Stimulated activated CD4-positive, alpha-beta T cell treated with anti-CD3 and anti-CD28 coated beads, Interleukin-15, amount 100 ng/mL, for 48 hours (primary cell): ENCODE results near the gene FURIN.
"Not testable (repeated sequence)": the region's sequence is repeated elsewhere in the genome, so short reads cannot be mapped to it uniquely, and the experiment has no call there.

Experiments used
- DNase-seq, 2 donors: peaks; one replicate each; pipeline ENCODE4 v3.0.0-alpha.2; 2020; ENCODE audit warnings: low read depth in 2 of 2

FURIN gene

DNA sequence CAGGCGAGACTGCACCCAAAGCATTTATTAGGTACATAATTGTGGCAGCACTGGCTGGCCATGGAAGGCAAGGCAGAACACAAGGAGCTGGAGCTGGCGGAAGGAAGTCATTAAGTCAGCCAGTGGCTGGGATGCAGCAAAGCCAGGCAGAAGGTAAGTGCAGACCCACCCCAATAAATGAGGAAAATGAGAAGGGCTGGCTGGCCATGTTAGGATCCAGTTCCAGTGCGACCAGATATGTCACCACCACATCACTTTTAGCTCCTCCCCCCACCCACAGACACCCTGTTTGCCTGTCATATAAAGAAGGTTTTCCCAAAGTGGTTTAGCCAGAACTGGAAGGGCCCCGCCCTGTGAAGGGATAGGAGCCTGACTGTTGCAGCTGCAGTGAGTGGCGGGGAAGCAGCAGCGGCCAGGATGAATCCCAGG lies at the start of gene FURIN:
TSS of gene FURIN (plus strand) at position 328 of the 429 bp plus-strand sequence. CDS start 7,153 bp downstream, outside the sequence.
- DNase-seq = no peak

DNA sequence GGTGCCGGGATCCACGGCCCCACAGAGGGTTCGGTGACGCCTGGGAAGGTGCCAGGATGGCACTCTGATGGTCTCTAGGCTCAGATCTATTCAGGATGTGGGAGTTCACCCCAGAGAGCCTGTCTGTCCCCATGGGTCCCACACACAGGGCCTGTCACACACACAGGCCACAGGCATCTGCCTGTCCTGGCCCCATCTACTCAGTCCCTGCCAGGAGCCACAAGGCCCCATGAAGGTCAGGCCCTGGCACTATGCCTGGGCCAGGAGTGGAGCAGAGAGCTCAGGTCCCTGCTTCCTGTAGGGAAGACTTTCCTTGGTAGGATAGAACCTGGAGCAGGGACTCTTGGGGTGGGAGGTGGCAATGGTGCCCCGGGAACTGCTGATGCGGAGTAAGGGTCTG lies 49.0 kb upstream of the FURIN start:
- no peak for DNase-seq

DNA sequence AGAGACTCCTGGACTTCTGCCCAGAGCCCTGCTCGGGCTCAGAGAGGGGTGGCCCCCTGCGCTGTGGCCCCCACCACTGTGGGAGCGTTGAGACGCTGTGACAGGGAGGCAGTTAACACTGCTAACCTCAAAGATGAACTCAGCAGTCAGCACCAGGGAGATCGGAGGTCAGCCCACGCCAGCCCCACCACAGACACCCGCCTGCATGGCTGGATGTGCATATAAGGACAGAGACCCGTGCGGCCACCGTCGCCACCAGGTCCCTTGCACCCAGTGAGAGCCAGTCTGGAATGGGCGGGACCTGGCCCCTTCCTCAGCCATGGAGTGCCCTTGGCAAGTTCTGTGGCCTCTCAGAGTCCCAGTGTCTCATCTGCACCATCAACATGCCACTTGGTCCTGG lies 48.5 kb upstream of the FURIN start:
- no peak for DNase-seq

DNA sequence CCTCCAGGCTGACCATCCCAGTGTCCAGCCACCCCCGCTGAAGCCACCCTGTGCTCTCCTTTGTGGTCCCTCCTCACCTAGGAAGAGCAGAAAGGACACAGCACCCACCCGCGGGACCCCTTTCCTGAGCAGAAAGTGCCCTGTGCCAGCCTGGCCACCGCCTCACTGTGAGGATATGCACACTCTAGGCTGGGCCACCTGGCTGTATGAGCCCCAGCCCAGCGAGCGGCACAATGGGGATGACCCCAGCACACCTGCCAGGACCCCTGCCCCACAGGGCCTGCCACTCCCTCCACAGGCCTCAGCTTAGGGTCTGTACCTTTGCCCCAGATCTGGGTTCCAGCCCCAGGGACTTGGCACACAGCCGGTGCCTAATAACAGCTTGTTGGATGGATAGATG lies 47.9 kb upstream of the FURIN start:
- DNase-seq = no peak

DNA sequence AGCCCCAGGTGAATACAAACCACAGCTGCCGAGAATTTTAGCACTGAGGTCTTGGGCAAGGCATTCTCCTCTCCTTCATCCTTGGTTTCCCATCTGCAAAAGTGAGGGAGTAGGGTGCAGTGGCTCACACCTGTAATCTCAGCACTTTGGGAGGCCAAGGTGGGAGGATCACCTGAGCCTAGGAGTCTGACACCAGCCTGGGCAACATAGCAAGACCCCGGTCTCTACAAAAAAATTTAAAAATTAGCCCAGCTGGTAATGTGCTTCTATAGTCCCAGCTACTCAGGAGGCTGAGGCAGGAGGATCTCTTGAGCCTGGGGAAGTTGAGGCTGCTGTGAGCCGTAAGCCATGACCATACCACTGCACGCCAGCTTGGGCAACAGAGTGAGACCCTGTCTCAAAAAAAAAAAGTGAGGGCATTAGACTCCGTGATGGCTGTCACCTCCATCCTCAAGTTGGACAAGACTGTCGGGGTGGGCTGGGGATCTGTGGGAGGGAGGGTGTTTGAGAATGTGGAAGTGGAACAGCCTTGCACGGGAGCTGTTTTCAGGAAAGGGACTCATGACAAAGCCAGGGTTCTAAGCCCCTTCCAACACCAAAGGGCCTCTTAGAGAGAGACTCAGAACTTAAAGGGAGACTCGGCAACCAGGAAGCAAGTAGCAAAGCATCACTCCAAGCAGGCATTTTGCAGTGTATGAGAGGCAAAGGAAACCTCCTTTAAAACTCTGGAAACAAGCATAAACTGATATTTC lies 46.0 kb upstream of the FURIN start:
- DNase-seq = no peak

DNA sequence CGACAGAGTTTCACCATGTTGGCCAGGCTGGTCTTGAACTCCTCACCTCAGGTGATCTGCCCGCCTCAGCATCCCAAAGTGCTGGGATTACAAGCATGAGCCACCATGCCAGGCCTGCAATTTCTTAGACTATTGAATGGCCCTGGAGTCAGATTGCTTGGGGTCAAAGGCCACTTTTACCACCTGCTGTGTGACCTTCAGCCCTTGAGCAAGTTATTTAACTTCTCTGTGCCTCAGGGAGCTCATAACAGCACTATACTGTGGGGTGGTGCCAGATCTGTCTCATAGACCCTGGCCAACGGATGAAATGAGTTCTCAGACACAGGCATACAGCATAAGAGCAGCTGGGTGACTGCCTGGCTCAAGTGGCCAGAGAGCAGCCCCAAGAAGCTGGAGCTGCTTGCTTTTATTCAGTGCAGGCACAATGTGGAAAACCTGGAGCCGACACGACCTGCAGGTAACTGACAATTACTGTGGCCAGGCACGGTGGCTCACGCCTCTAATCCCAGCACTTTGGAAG lies 44.9 kb upstream of the FURIN start:
- DNase-seq = no peak

DNA sequence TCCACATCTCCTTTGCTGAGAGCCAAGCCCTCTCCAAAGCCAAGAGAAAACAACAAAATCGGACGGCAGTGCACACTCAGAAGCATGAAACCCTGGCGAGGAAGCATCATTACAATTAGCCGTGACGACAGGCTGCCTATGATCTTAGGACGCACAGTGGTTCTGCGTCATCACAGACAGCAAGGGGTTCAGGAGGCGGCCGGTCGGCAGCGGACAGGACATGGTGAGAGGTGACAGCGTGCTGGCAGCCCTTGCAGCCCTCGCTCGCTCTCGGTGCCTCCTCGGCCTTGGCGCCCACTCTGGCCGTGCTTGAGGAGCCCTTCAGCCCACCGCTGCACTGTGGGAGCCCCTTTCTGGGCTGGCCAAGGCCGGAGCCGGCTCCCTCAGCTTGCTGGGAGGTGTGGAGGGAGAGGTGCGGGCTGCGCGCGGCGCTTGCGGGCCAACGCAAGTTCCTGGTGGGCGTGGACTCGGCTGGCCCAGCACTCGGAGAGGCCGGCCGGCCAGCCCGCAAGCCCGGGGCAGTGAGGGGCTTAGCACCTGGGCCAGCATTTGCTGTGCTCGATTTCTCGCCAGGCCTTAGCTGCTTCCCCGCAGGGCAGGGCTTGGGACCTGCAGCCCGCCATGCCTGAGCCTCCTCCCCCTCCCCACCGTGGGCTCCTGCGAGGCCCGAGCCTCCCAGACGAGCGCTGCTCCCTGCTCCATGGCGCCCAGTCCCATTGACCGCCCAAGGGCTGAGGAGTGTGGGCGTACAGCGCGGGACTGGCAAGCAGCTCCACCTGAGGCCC lies 43.1 kb upstream of the FURIN start:
- DNase-seq = not testable (repeated sequence)

DNA sequence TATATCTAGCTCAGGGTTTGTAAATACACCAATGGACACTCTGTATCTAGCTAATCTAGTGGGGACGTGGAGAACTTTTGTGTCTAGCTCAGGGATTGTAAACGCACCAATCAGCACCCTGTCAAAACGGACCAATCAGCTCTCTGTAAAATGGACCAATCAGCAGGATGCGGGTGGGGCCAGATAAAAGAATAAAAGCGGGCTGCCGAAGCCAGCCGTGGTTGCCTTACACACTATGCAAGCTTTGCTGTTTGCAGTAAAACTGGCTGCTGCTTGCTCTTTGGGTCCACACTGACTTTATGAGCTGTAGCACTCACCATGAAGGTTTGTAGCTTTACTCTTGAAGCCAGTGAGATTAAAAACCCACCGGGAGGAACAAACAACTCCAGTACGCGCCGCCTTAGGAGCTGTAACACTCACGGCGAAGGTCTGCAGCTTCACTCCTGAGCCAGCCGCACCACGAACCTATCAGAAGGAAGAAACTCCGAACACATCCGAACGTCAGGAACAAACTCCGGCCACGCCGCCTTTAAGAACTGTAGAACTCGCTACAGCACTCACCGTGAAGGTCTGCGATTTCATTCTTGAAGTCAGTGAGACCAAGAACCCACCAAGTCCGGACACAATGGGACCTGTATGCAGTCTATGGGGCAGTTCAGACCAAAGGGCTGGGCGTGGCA lies 42.0 kb upstream of the FURIN start:
- DNase-seq = not testable (repeated sequence)

DNA sequence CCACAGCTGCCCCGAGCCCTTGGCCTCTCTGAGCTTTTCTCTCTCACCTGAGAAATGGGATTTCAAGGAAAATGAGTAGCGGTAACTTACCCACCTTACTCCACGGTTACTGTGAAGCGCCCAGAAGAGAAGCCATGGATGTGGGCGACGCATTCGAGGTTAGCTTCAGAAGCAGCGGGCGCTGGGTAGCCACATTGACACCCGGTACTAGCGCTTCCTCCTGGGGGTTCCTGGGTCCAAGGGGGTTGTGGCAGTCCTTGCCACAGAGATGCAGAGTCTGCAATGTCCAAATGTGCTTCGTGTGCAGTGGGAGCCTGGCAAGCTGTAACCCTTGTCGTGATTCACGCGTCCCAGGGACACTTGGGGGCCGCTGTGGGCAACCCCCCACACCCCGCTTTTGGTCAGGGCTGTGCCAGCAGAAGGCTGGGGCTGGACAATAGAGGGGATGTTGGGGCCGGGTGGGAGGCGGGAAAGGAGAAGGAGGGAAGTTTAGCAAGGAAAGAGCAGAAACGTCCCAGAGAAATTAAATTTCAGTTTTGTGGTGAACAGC lies 41.4 kb upstream of the FURIN start:
- DNase-seq = no peak

DNA sequence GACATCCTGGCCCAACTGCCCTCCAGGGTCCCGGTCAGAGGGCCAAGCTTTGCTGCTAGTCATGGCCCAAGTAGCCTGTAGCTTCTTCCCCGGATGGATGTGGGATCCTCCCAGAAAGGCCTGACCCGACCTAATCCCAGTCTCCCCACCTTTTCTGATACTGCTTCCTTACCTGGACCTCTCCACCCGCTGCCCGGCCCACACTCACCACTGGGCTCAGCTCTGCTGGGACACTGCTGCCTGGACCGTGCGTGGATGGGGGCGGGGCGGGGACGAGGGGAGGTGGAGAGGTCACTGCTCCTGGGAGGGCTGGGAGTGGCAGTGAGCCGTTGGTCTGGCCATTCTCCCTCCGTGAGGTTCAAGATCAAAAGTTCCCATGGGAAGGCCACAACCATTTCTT lies 40.3 kb upstream of the FURIN start:
- DNase-seq = no peak

DNA sequence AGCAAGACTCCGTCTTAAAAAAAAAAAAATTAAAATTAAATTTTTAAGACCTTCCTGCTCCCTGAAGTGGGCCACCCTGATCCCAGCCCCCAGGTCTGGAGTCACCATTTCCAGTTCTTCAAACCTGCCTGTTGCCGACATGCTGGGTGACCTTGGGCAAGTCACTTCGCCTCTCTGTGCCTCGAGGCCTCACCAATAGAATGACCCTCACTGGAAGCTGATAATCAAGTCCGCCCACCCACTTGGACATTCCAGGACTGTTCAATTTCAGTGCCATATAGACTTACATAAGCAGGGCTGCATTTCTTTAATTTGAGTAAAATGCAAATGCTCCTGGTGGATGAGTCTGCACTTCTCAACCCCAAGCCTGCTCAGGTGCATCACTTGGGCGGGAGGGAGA lies 39.3 kb upstream of the FURIN start:
- no peak for DNase-seq

DNA sequence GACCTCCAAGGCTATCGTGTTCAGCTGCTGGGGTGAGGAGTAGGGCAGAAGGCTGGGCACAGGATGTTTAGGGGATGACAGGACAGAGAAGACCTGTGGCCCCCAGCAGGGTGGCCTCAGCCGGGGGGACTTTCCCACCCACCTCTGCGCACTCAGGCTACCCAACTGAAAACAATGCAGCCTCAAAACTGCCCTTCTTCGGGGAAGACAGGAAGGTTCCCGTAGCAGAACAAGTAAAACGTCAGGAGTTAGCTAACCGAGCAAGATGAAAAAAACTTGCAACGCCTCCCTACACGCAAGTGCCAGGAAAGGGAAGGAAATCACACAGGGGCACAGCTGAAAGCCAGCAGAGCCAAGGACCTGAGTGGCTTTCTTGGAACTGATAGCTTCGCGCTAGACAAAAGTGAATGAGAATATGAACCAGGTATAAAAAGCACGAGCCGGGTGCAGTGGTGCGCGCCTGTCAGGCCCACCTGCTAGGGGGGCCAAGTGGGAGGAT lies 38.4 kb upstream of the FURIN start:
- DNase-seq = peak; percentile 65

DNA sequence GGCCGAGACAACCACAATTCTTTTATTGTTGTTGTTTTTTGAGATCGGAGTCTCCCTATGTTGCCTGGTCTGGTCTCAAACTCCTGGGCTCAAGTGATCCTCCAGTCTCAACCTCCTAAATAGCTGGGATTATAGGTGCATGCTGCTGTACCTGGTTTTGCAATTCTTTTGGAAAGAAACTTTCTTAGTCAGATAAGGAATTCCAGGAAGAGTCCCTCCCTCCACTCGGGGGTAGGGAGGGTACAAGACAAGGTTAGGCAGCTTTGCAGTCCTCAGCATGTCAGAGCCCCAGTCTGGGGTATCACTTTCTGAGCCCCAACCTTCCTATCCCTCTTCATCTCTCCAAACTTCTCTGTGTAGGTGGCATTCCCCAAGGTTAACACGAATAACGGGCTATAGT lies 33.8 kb upstream of the FURIN start:
- no peak for DNase-seq

DNA sequence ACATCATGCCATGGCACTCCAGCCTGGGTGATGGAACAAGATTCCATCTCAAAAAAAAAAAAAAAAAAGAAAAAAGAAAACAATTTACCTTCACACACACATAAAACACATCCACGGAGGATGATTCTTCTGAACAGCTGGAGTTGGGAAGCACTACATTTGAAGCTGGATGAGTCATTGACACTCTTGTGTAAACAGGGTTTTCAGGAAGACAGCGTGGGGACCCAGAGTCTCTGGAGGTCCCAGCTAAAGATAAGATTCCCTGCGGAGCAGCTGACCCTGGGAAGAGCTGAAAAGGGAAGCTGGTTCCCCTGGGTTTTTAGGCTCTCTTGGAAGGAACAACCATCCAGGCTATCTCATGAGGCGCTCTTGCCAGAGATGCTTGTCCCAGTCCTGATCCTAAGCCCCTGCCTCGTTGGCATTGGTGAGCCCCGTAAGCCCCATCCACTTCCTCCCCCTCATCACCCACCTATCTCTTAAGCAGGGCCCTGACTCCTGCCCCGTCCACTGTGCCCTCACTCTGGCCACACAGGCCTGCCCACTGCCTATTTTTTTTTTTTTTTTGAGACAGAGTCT lies 32.0 kb upstream of the FURIN start:
- no peak for DNase-seq

DNA sequence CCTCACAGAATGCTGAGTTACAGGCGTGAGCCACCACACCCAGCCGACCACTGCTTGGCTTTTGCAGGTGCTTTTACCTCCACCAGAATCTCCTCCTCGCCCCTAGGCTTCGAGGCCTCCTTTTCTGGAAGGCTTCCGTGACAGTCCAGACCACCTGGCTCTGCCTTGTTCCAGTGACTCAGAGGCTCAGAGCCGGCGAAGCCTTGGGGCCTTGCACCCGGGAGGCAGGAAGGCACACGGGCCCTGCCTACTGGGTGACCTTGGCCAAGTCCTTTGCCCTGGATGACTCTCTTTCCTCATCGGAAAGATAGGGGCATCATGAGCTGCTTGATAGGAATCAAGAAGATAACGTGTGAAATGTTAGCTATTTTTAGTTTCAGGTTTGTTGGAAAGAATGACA lies 31.3 kb upstream of the FURIN start:
- peak; percentile 51 to 64 for DNase-seq

DNA sequence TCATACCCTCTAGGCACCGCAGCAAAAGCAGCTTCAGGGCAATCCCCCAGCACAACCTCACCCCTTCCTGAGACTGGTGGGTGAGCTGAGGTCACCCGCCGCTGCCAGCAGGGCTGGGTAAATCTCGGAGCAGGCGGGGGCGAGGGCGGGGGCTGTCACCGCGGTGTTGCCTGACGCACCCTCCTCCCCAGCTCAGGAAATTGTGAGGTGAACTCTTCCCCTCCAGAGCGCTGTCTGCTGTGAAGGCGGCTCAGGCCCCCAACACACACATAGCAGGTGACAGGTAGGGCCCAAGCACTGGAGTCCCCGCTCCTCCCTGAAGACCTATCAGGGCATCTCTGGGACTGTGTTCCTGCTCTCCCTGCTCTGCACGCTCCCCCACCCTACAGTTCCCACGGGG lies 30.2 kb upstream of the FURIN start:
- DNase-seq = peak; percentile 84 to 90

DNA sequence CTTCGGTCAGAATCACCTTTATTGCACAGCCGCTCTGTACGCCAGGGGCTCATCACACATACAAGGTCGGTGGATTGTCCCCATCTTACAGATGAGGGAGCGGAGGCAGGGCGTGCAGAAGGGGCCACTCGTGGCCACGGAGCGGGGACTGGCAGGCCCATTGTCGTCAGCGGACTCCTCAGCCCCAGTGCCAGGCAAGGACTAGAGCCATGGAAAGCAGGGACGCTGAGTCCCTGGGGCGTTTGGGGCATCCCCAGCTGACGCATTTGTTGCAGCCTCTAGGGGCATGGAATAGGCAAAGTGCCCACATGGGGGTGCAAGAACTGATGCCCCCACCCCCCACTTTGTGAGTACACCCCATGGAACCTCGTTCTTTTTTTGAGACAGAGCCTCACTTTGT lies 29.8 kb upstream of the FURIN start:
- no peak for DNase-seq

DNA sequence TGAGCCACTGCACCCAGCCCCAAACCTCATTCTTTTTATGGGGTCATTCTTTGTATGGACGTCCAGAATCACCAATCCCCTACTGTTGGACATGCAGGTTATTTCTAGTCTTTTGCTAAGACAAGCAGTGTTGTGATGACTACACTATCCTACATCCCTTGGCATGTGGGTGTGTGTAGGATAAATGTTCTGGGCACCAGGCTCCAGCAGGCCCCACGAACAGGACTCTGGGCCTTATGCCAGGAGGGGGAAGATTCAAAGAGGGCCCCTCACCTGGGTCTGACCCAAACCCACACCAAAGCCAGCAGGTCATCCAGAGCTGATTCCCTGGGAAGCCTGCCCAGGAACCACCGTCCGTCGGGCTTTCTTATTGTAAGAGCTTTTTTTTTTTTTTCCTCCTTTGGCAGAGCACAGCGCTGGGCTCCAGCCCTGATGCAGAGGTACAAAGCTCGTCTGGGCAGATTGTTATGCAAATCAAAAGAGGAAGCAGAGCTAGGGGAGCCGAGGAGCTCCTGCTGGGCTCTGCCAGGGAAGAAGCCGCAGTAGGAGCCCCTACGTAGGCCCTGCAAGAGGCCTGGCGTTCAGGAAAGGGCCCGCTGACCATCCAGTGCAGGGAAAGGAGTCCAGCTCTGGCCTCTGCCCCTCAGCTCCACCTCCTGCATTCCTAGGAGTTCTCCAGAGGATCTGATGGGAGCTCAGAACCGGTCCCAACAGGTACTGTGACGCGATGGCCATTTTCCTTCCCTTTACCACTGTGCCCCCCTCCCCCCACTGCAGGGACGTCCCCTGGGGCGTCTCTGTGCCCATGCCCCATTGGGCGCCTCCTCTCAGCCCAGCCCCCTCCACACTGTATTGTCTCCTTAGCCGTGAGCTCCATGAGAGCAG lies 29.0 kb upstream of the FURIN start:
- peak in 1 of 2 donors; percentile 57 for DNase-seq

DNA sequence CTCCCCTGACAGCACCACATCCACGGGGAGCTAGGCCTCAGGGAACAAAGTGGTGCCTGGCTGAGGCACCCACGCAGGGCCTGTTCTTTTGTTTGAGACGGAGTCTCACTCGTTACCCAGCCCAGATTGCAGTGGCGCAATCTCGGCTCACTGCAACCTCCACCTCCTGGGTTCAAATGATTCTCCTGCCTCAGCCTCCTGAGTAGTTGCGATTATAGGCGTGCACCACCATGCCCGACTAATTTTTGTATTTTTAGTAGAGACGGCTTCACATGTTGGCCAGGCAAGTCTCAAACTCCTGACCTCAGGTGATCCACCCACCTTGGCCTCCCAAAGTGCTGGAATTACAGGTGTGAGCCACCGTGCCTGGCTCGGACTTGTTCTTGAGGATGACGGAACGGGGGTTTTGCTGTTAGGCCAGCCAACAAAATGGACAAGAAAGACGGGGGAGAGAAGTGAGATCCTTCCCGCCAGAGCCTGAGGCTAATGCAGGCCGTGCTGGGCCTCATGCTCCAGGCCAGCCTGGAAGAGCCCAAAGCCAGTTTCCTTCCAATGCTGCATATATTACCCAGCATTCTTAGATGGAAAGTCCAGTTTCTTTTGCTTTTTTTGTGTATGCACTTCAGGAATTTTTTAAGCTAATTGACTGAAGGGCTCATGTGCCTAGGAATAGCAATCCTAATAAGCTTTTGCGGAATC lies 28.1 kb upstream of the FURIN start:
- DNase-seq = no peak

DNA sequence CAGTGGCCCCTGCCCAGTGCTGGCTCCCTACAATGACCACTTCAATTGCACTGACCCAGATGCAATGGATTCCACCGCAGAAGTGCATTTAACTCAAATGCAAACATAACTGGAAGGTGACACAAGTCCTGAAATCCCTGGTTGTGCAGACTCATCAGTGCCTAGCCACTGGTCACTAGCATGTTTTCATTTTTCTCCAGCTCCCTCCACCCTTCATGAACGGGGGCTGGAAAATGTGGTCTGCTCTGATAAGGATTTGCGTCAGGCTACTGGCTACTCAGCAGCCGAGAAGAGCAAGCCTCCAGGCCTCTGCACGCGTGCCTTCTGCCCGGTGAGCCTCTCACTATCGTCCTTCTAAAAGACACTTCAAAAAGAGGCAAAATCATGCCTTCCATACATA lies 27.4 kb upstream of the FURIN start:
- DNase-seq = no peak
